ENCODE data around the gene FBLN5.
"Not testable (repeated sequence)": the region's sequence is repeated elsewhere in the genome, so short reads cannot be mapped to it uniquely, and the experiment has no call there.

FBLN5 gene

GRCh38 chr14:91904483-91904882, 43.0 kb downstream of the FBLN5 start:
- DNase-seq = no peak

DNA sequence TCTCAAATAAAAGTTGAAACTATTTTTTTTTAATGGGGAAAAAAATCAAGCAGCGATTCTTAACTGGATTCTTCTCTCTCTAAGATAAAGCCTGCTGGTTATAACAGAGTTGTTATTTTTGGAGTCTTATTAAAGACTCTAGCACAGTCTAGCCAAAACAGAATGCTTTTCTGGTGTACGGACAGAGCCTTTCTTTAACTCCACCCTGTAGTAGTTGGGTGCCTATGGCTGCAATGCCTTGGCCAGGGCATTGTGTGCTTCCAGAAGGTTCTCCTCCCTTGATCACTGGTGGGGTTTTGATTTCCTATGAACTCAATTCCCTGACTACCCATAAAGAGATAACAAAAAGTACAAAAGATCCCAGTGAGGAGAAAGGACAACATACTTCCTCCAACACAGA, 44.4 kb downstream of the FBLN5 start:
- DNase-seq = no peak

DNA sequence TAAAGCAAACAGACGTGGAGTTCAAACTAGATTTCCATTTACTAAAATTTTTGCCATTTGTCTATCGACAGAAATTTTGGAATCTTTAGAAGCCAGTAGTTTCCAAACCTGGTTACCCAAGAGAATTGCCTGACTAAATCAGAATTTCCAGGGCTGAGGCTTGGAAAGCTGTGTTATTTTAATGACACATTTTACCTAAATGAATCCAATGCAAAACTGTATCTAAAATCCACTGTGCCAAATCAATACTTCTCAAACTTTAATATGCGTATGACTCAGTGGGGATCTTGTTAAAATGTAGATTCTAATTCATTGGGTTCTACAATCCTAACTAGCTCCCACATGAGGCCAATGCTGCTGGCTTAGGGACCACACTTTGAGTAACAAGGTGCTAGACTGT, 45.2 kb downstream of the FBLN5 start:
- DNase-seq = no peak

DNA sequence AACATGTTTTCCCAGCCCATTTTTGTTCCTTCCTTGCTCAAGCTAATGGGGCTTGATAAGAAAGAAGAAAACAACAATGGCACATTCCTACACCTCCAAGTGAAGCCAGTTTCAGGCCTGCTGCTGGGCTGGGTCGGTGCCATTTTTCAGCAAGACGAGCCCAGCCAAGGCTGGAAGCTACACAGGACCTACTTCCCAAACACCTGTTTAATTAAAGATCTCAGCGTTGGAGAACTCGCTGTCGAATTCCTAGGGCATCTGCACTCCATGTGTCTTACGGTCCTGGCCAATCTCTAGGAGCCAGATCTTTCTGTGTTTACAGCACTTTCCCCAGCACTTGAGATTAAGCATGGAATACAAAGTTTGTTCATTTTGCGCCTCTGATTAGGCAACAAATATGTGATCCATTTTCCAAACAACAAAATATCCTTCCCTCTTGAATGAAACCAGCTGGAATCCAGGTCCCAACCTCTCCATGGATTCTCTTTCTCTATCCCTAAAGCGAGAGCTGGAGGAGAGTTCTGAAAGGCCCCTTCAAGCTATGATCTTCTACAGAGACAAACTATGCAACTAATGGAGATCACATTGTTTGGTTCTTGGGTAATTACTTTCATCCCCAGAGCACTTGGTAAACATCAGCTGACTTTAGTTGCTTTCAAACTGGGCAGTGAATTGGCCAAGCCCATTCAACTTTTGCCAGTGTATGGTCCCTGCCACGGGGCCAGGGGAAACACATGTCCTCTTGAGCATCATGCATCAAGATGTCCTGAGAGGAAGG, 45.9 kb downstream of the FBLN5 start:
- DNase-seq = no peak

DNA sequence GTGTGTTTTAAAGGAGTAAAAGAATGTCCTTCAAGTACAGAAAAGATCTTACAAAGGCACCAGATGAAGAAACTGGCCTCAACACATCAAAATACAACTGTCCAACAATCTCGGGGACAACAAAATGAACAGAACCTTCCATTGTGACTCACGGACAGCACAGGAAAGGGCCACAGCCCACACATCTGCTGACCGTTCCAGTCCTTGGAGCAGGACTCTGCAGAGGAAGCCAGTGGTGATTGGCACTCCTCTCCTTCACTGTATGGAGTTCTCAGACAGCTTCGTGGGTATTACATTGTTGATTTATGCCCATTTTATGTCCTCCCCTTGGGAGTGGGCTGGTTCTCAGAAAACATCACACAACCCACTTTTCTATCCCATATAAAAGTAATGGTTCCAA, 47.7 kb downstream of the FBLN5 start:
- no peak for DNase-seq

- no peak for DNase-seq
Observed at GRCh38 chr14:91899213-91899612, 48.3 kb downstream of the FBLN5 start.

DNA sequence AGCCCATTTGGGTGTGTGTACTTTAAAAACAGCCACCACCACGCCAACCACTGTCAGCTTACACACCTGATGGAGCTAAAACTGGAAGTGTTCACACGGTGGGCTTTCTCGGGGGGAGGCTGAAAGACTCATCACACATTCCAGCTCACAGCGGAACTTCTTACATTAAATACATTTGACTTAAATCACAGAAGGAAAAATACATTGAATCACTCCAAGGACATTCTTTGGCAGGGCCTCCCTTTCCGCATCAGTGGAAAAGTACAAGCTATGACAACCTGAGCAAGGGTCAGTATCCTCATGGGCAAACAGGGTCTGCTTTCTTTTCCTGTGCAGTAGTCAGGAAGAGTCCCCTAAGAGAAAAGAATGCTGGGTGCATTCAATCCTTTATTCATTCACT, 49.1 kb downstream of the FBLN5 start:
- DNase-seq = no peak

DNA sequence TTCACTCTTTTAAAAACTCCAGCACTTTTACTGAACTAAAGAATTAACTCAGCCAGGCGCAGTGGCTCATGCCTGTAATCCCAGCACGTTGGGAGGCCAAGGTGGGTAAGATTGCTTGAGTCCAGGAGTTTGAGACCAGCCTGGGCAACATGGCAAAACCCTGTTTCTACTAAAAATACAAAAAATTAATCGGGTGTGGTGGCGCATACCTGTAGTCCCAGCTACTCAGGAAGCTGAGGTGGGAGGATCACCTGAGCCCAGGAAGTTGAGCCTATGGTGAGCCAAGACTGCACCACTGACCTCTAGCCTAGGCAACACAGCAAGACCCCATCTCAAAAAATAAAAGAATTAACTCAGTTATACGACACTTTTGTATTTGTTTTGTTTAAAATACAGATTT, 49.8 kb downstream of the FBLN5 start:
- DNase-seq = not testable (repeated sequence)

GRCh38 chr14:91897106-91897701, 50.3 kb downstream of the FBLN5 start:
- no peak for DNase-seq

DNA sequence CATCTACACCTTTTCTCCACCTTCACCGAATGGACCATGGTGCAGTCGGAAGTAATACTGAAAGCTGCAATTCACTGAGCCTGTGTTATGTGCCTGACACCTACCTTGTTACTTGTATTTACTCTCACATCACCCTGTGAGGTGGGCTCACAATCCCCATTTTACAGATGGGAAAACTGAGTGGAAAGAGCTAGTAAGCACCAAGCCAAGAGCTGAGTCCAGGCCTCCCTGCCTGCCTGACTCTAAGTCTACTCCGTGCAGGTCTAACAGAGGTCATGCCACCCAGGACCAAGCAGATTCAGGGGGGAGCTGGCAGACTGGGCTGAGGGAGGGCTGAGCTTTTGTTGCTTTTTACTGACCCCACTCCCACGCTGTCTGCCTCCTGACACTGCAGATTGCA, 51.1 kb downstream of the FBLN5 start:
- no peak for DNase-seq

DNA sequence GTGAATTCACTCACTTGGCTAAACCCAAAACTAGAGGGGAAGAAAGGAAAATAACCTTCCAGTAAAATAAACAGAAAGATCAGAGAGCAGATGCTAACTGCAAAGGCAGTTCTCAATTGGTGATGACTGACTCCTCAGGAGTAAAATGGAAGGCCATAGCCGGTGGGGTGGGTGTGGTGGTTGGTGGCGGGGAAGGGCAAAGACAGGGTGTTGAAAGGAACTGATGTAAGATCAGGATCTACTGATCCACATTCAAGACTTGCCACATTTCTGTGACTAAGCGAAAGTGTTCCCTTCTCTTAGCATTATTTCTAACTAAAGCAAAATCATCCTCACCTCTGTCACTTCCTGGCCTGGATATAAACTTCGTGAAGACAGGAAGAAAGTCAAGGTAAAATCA, 53.8 kb downstream of the FBLN5 start:
- no peak for DNase-seq

DNA sequence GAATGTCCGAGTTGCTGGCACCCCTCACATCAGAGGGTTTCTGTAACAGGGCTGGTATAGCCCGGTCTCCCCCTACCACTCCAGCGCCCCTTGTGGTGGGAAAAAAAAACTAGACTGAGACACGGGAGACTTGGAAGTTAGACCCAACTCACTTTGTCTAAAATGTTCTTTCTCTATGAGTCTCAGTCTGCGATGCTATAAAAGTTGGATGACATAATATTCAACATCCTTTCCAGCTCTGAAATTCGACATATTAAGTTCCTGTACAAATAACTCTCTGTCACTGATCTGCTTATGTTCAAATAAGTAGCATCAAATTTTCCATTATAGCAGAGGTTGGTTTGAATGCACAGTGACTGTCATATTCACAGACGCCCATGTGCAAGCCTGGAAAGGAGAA, 54.5 kb downstream of the FBLN5 start:
- DNase-seq = no peak

GRCh38 chr14:91891721-91892220, 55.7 kb downstream of the FBLN5 start:
- no peak for DNase-seq

GRCh38 chr14:91891101-91891500, 56.4 kb downstream of the FBLN5 start:
- DNase-seq = no peak

GRCh38 chr14:91890291-91890749, 57.2 kb downstream of the FBLN5 start:
- DNase-seq = no peak

- DNase-seq = no peak
Observed at GRCh38 chr14:91889477-91890211, 57.9 kb downstream of the FBLN5 start.

DNA sequence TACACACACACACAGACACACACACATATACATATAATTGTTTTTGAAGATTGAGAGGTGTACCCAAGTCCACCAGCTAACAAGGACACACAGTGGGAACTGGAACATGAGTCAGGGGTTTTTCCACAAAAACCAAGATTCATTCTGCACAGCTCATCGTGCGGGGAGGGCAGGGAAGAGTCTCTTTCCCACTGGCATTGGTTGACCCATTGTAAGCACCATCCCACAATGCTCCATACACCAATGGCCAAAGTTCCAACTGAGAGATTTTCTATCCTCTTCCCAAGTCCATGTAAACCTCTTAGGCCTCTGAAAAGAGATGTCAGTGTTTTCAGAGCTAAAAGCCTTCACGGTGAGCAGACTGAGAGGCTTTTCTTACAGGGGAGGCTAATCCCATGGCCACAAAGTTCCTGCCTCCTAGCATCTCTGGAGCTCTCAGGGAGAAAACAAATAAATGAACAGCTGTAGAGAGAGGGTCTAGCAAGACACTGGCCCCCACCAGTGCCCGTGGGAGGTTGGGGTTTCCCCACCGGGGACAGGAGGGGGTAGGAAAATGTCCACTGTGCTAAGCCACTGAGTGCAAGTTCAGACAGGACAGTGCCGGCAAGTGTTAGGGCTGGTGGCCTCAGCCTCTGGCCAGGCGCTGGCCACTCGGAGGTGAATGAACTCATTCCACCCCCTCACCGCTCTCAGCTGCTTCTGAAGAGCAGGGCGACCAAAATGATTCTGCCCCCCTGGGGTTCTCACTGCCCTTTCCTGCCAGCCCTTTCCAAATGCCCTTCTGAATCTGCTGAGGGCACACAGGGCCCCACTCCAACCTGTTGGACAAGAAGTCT, 58.6 kb downstream of the FBLN5 start:
- no peak for DNase-seq

GRCh38 chr14:91886961-91887360, 60.5 kb downstream of the FBLN5 start:
- no peak for DNase-seq

- no peak for DNase-seq
Observed at GRCh38 chr14:91885839-91886238, 61.7 kb downstream of the FBLN5 start.

DNA sequence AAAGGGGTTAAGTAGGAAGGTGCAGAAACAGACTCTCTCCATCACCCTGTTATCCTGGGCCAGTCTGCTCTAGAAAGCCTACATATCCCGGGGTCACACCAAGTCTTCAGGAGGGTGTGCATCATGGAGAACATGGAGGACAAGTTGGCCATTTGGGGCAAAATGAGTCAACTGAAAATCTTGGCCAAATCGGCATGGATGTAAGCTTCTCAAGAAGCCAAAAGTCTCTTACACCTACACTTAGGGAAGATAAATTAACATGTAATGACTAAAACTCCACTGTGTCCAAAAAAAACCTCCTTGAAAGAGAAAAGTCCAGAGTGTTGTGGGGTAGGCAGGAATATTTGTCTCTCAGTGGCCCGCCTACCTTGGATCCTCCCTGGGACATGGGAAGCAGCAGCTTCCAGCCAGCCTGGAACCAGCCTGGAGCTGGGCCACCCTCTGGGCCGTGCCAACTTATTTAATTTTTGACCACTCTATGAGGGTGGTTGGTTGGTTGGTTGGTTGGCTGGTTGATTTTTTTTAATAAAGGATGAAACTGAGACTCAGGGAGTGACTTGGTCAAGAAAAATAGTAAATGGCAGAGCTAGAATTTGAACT, 62.3 kb downstream of the FBLN5 start:
- DNase-seq = no peak

DNA sequence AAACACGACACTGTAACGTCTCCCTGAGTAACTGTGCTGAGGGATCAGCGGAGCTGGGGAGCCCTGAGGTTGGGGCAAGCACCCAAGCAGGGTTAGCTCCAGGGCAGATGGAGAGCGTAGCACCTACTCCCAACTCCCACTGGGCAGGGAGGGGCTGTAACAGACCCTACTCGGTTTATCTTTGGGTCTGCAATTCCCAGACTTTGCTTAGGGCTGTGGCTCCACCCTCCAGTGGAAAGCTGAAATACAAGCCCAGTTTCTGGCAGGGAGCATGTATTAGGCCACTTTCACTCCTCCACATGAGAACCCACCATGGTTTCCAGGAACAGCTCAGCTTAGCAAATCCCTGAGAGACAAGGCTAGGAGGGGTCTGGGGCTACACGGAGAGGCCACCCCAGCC, 62.8 kb downstream of the FBLN5 start:
- DNase-seq = no peak

DNA sequence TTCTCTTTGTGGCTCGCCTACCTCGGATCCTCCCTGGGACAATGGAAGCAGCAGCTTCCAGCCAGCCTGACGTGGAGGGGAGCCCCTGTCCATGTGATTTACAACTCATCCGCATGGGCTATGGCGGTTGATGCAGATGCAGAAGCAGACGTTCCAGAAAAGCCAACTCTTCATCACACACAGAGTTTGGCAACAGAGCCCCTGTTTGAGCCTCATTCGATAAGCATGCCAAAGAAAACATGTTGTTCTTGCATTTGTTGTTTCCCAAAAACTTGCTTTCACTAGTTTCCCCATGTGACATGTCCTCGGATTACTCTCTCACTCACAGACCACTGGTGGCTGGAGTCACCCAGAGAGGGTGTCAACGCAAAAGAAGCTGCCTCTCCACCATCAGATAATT, 63.7 kb downstream of the FBLN5 start:
- DNase-seq = no peak

DNA sequence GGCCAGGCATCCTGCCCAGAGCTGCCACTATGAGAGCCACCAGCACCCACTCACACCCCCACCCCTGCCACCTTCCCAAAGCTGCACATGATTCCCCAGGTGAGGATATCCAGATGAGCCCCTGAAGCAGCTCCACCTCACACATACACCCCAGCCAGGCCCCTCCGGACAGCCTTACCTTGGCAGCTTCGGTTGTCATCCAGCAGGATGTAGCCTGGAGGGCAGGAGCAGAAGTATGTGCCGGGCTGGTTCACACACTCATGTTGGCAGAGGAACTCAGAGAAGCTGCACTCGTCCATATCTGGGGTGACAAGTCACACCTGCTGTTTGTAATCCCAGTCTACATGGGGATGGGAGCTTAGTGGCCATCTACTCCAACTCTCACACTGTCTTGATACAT, 64.7 kb downstream of the FBLN5 start:
- DNase-seq = no peak
